DND-41 (cell line): ENCODE results near the gene YEATS4.

Experiments
- CTCF ChIP-seq: IDR thresholded peaks from 2 replicates; pipeline ENCODE4 v1.5.1; 2012; ENCODE audit warnings: borderline replicate concordance, low read length, moderate library complexity, mild to moderate bottlenecking; ENCODE audit not compliant: poor library complexity, severe bottlenecking; ENCODE audit errors: extremely low read depth
- EZH2 ChIP-seq: IDR thresholded peaks from 3 replicates; pipeline ENCODE4 v1.6.1; 2012; ENCODE audit warnings: borderline replicate concordance, low read depth, mild to moderate bottlenecking, moderate library complexity, low read length, inconsistent platforms; ENCODE audit not compliant: severe bottlenecking

- no peak for TF ChIP-seq CTCF
- TF ChIP-seq EZH2 = no peak
Measured at GRCh38 chr12:69334158-69334557, 25.4 kb upstream of the YEATS4 start.
